ENCODE data around the gene CACUL1.
"Not testable (repeated sequence)": the region's sequence is repeated elsewhere in the genome, so short reads cannot be mapped to it uniquely, and the experiment has no call there.

Gene CACUL1

DNA sequence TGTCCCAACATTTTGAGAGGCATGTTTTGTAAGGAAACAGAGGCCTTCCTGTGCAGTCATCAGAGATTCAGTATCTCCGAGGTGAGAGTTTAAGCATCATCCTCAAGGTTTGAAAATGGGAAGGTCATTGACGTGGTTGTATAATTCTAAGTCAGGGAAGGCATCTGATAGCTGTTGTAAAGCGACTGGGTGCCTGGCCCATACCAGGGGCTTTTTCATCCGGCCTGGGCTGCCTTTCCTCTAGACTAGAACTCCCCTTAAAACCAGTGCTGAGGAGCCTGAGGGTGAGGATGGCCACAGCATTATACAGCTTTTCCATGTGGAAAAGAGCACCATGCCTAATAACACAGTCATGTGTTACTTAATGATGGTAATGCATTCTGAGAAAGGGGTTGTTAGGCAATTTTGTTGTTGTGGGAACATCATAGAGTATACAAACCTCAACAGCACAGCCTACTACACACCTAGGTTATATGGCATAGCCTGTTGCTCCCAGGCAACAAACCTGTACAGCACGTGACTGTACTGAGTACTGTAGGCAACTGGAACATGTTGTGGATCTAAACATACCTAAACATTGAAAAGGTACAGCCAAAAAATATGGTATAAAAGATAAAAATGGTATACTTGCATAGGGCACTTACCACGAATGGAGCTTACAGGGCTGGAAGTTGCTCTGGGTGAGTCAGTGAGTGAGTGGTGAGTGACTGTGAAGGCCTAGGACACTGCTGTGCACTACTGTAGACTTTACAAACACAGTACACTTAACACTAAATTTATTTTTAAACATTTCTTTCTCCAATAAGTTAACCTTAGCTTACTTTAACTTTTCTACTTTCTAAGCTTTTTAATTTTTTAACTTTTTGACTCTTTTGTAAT is 13.5 kb upstream of the CACUL1 start:
- no peak for DNase-seq (ENCODE audit: low read depth)

DNA sequence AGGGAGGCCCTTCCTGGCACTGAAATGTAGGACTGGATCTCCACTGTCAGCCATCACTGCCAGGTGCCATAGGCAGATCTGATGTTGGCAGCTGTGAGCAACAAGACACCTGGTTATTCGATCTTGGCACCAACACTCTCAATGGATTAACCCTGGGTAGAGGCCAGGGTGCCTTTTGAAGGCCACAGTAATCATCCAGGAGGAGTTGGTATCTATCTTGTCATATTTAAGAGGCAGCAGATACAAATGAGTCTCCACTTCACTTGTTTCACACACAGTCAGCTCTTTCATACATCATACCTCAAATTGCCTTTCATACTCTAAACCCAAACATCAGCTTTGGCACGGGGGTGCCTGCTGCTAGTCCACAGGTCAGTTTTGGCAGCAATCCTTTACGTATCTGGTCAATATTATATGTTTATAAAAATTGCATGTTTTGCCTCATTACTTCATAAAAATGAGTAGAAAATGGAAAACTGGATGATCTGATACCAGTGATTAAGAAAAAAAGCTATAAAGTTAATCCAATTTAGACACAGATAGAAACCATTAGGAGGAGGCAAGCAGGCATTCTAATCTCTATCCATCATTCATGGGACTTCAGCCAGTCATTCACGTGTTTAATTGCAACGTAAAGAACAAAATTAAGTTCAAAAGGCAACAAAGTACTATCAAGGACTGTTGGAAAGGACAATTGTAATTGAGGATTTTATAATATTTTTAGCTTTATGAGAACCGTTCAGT is 12.7 kb upstream of the CACUL1 start:
- no peak for DNase-seq (ENCODE audit: low read depth)

DNA sequence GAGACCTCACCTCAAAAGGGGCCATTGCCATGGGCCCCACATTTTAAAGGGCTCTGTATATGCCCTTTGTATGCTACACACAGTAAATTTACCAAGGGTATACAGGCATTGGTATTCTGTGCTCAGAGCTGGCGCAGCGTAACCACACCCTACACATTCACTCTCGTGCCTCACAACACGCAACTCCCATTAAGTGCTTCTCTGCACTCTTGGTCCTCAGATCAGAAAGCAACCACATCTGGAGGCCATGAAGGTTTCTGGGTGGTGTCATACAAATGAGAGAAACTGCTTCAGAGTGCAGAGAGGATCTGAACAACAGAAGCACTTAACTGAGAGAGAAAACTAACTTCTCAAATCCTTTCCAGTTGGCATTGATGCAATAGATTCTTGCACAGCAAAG is 9.4 kb upstream of the CACUL1 start:
- DNase-seq (ENCODE audit: low read depth), result no peak

DNA sequence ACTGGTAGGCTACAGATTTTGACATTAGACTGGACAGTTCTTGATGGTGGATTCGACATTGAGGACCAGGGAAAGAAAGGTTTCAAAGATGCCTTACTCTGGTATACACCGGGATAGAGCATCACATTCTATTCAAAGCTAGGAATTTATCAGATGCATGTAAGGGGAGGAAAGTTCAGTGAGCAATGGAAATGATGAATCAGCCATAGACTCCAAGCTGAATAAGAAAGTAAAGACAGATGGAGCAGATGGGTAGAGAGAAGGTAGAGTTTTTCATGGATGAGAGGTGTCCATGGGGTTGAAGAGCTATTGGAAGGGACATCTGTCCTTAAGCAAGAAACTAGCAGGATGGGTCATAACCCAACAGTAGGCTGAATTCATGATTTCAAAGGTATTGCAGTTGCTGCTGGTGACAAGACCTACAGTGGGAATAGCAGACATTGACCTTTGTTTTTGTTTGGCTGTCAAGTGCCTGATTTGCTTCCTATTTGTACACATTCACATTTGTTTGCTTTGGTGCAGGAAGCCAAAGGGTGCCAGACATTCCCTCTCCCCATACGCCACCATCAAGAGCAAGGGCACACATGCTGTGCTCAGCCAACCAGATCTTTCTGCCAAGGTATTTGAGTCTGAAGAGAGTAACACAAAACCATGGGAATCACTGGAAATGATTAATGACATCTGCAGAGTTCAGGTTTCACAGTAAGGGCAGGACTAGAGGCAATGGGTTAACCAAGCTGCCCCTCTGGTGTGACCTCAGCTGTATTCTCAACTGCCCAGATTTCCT is 8.6 kb upstream of the CACUL1 start:
- no peak for DNase-seq (ENCODE audit: low read depth)

DNA sequence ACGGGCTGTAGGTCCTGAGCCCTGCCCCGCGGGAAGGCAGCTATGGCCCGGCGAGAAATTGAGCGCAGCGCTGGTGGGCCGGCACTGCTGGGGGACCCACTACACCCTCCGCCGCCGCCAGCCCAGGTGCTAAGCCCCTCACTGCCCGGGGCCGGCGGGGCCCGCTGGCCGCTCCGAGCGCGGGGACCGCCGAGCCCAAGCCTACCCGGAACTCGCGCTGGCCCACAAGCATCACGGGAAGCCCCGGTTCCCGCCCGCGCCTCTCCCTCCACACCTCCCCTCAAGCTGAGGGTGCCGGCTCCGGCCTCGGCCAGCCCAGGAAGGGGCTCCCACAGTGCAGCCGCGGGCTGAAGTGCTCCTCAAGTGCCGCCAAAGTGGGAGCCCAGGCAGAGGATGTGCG is 5.5 kb upstream of the CACUL1 start:
- DNase-seq (ENCODE audit: low read depth), result no peak

DNA sequence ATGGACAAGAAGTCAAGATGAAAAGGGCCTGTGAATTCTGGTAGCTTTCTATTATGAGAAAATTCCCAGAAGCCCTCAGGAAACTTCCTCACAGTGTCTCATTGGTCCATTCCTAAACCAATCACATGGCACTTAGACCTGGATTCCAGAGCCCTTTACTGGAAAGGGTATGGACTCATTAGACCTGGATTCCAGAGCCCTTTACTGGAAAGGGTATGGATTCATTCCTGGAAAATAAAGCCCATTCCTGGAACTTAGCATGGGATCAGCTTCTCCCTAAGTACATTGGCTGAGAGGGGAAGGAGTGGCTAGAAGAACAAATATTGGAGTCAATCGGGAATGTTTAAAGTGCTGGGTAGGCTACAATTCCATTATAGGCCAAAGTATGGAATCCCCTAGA is 3.7 kb upstream of the CACUL1 start:
- no peak for DNase-seq (ENCODE audit: low read depth)

DNA sequence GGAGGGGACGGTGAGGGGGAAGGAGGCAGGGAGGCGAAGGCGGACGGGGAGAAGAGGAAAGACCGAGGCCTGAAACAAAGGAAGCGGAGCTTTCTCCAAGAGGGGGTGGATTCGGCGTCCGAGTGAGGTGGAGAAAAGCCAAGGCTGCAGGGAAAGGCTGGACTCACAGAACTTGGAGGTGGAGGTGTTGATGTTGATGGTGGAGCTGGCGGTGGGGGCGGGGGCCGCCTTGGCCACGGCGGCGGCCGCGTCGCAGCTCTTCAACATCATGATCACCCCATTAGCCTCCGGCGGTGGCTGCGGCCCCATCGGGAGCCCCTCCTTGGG is 578 bp downstream of the CACUL1 start:
- DNase-seq (ENCODE audit: low read depth), result no peak

DNA sequence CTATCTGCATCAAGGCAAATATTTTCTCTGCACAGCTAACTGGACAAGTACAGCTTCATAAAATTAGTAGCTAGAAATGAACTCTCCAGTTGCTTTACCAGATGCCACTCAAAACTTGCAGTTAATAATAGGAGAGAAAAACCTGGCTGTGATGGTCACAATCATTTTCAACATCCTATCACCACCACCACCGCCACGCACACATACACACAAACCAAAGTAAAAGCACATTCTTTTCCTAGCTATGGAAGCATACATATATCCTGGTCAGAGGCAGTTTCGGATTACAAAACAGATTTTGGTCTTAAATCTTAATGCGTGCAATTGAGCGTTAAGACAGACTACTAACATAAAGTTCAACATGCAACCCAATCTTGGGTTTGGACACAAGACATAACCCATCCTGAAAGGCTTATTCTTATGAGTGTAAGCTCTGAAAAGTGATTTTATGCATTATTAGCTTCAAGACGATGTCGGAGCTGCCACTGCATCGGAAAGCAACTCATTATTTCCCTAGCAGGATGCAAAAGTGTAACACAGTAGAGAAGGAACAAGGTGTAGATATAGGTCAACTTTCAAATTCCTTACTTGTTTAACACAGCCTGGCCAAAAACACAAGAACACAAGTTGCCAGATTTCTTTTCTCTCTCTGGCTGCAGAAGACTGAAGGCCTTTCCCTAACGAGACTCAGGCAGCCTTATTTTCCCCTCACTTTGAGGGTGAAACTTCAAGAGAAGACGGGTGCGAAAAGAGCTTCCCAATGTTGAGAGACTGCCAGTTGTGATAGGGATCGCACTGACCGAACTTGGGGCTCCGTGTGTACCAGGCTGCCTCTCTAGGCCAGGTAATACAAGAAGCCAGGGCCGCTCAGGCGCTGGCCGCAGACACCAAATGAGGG is 1.2 kb downstream of the CACUL1 start:
- no peak for DNase-seq (ENCODE audit: low read depth)

DNA sequence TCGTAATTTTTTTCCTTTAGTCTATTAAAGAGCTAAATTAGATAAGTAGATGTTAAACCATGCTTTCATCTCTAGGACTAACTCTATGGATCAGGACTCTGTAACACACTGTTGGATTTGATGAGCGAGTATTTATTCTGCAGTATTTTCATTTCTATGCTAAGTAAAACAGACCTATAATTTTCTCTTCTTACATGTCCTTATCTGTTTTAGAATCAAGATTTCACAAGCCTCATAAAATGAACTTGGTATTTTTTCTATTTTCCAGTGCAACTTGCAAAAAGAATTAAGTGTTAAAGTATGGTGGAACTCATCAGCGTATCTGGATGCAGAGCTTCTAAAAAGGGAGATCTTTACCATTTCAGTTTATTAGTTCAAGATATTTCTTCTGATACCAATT is 2.4 kb downstream of the CACUL1 start:
- no peak for DNase-seq (ENCODE audit: low read depth)

DNA sequence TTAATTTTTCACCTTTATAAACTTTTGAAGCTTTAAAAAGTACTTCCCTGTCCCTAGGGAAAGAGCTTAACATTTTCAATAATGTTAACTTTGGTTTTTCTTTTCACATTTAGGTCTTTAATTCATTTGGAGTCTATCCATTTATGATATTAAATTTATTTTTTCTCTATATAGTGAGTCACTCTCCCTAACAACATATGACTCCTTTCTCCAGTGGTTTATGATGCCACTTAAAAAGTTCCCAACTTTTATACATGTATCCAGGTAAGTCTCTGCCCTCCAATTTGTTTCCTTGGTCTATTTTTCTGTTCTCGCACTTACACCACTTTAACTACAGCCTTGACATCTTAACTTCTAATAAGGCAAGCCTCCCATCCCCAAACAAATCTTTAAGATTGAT is 3.5 kb downstream of the CACUL1 start:
- no peak for DNase-seq (ENCODE audit: low read depth)

DNA sequence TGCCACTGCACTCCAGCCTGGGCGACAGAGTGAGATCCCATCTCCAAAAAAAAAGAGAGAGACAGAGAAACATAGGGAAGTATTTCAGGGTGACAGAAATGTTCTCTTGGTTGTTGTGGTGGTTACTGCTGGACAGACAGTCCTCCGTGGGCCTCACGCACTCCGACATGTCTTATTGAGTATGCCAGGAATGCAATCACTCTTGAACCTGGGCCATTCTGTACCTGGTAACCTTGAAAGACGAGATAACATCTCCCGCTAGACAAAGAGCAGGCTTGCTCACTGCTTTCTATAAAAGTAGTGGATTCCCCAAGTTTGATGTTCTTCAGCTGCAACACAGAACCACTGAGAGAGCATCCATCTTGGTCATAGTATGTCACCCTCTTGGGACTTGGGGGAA is 6.7 kb downstream of the CACUL1 start:
- DNase-seq (ENCODE audit: low read depth), result no peak

DNA sequence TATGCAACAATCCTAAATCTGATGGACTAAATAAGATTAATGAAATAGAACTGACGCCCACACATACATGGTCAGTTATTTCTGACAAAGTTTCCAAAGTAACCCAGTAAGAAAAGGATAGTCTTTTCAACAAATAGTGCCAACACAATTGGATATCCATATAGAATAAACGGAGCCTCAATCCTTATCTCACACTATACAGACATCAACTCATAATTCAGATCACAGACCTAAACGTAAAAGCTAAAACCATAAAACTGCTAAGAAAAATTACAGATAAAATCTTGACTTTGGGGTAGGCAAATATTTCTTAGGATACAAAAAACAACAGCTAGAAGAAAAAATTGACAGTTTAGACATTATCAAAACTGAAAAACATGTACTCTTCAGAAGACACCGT is 8.5 kb downstream of the CACUL1 start:
- DNase-seq (ENCODE audit: low read depth), result no peak

DNA sequence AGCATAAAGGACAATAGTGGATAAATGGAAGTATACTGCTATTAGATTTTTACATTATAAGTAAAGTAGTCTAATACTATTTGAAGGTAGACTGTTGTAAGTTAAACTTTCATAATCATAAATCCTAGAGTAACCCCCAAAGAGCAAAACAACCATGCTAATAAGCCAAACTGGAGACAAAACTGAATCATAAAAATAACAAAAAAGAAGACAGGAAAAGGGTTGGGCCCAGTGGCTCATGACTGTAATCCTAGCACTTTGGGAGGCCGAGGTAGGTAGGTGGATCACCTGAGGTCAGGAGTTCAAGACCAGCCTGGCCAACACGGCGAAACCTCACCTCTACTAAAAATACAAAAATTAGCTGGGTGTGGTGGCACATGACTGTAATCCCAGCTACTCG is 9.7 kb downstream of the CACUL1 start:
- no peak for DNase-seq (ENCODE audit: low read depth)

DNA sequence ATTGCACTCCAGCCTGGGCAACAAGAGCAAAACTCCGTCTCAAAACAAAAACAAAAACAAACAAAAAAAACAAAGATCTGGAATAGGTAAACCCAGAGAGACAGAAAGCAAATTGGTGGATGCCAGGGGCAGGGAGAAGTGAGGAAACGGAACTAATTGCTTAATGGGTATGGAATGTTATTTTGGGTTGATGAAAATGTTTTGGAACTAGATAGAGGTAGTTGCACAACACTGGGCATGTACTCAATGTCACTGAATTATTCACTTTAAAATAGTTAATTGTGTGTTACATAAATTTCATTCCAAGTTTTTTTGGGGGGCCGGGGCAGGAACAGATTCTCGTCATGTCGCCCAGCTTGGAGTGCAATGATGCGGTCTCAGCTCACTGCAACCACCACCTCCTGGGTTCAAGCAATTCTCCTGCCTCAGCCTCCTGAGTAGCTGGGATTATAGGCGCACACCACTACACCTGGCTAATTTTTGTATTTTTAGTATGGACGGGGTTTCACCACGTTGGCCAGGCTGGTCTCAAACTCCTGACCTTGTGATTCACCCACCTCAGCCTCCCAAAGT is 10.3 kb downstream of the CACUL1 start:
- not testable (repeated sequence) for DNase-seq (ENCODE audit: low read depth)

DNA sequence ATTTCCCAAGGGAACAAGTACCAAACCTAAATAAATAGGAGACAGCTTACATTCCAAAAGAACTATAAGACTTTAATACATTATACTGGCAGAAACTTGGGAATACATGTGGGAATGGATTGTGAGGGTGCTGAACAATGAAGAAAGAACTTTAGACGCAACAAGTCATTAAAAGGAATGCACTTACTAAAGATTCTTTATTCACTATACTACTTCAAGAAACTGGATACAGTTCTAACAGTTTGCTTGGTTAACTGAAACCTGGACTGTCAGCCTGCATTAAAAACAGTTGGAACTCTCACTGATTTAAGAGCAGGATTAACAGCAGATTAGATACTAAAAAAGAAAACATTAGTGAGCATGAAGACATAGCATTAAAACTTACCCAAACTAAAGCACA is 12.0 kb downstream of the CACUL1 start:
- DNase-seq (ENCODE audit: low read depth), result no peak

DNA sequence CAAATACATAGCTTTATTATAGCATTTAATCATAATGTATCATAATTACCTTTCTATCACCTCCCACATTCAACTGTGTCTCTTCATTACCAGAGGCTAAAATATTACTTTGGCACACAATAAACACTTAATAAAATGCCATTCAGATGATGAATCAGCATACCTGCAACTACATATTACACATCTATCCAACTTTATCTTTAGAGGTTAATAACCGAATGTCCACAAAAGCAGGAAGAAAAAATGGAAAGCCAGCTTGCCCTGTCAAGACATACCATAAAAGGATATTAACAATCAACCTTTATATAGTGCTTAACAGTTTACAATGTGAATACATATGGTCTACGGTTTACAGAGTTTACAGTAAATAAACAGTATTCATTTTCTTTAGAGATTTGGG is 12.7 kb downstream of the CACUL1 start:
- DNase-seq (ENCODE audit: low read depth), result no peak

DNA sequence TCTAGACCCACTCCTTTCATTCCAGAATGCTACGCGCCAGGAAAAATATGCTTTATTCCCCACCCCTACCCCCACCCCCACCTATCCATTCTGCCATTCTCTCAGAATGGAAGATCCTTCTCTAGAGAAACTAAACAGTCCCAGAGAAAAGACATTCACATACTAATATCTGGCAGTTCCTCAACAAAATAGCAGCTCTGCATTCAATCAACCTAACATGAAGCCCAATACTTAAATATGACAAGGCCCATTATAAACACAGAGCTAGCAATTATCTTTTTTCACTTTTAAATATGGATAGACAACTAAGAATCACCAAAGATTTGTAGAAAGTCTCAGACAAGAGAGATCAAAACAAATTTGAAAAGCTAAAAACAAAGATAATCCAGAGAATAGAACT is 16.4 kb downstream of the CACUL1 start:
- DNase-seq (ENCODE audit: low read depth), result no peak

DNA sequence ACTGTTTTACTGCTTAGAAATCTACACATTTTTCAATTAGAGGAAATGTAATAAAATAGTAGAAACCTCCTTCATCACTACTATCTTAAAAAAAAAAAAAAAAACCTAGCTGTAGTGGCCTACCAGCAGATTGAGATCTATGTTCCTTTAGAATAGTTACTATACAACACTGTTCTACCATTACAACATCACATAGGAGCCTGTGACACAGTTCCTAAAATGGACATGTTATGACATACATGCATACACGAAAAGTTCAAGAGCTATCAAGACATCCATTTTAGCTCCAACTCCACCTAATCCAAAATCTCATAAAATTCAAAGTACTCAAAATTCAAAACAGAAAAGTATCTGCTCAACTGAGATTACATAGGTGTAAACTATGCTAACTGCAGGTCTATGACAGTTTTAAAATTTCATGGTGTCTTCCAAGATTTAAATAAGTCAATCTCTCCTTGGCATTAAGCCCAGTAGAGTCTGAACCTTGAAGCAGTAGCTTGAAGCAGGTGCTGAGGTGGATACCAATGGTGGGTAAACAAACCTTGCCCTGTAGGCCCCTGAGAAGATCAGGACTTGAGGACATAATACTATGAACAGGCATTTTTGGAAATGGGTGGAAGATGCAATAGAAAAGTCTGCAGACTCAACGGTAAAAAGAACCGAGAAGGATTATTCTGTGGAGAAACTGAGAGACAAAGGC is 17.0 kb downstream of the CACUL1 start:
- no peak for DNase-seq (ENCODE audit: low read depth)

DNA sequence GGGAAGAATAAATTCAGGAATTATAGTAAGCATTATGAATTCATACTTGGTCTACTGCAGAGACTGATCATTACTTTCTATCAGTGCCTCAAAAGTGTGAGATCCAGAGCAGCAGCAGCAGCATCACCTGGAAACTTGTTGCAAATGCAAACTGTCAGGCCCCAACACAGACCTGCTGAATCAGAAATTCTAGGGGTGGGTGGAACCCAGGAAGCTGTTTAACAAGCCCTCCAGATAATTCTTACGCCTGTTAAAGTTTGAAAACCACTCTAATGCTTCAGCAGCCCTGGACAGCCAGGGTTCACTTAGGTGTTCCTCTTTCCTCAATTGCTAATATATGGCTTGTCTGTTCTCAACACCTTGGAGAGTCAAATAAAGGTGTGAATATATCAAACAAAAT is 19.5 kb downstream of the CACUL1 start:
- no peak for DNase-seq (ENCODE audit: low read depth)

DNA sequence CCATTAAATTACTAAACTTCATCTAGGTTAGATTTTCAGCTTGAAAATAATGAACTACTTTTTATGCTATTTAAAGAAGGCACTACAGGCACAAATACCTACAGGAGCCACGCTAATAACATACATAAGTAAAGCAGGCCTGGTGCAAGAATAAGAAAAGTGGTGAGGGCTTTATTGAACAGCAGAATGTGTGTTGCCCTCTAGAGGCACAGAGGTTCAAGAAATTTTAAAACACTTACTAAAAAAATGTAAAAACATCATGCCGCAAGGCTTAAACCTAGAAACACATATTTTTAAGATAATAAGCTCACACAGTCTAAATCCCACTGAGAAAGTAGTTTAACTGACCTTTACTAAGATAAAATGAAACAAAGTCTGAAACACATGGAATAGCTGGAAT is 20.3 kb downstream of the CACUL1 start:
- DNase-seq (ENCODE audit: low read depth), result no peak
